Measurements from ENCODE around the gene GTF3C5.
"Not testable (repeated sequence)": the region's sequence is repeated elsewhere in the genome, so short reads cannot be mapped to it uniquely, and the experiment has no call there.

DNA sequence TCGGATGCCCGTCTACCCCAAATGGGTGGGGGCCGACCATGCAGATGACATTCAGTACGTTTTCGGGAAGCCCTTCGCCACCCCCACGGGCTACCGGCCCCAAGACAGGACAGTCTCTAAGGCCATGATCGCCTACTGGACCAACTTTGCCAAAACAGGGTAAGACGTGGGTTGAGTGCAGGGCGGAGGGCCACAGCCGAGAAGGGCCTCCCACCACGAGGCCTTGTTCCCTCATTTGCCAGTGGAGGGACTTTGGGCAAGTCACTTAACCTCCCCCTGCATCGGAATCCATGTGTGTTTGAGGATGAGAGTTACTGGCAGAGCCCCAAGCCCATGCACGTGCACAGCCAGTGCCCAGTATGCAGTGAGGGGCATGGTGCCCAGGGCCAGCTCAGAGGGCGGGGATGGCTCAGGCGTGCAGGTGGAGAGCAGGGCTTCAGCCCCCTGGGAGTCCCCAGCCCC lies 39.7 kb downstream of the GTF3C5 start:
- TF ChIP-seq DPF2 (IDR thresholded peaks at IDR 0.05); SMARCE1 (IDR thresholded peaks at IDR 0.05); RNF2 (IDR thresholded peaks at IDR 0.05); CEBPB (tag; IDR thresholded peaks at IDR 0.05); CHD1 (IDR thresholded peaks at IDR 0.05; ENCODE audit: low read length); ESRRA (IDR thresholded peaks at IDR 0.05; ENCODE audit: borderline replicate concordance, low read depth); POLR2AphosphoS2 (IDR thresholded peaks at IDR 0.05; ENCODE audit: low read length): not testable (repeated sequence)
- TF ChIP-seq, protein P1, sequence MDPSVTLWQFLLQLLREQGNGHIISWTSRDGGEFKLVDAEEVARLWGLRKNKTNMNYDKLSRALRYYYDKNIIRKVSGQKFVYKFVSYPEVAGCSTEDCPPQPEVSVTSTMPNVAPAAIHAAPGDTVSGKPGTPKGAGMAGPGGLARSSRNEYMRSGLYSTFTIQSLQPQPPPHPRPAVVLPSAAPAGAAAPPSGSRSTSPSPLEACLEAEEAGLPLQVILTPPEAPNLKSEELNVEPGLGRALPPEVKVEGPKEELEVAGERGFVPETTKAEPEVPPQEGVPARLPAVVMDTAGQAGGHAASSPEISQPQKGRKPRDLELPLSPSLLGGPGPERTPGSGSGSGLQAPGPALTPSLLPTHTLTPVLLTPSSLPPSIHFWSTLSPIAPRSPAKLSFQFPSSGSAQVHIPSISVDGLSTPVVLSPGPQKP (CRISPR knock-in tag; IDR thresholded peaks at IDR 0.05): not testable (repeated sequence)
- TF ChIP-seq, protein P2, sequence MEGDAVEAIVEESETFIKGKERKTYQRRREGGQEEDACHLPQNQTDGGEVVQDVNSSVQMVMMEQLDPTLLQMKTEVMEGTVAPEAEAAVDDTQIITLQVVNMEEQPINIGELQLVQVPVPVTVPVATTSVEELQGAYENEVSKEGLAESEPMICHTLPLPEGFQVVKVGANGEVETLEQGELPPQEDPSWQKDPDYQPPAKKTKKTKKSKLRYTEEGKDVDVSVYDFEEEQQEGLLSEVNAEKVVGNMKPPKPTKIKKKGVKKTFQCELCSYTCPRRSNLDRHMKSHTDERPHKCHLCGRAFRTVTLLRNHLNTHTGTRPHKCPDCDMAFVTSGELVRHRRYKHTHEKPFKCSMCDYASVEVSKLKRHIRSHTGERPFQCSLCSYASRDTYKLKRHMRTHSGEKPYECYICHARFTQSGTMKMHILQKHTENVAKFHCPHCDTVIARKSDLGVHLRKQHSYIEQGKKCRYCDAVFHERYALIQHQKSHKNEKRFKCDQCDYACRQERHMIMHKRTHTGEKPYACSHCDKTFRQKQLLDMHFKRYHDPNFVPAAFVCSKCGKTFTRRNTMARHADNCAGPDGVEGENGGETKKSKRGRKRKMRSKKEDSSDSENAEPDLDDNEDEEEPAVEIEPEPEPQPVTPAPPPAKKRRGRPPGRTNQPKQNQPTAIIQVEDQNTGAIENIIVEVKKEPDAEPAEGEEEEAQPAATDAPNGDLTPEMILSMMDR (IDR thresholded peaks at IDR 0.05 in 2 of 3, conservative IDR thresholded peaks at IDR 0.05 in 1 of 3; ENCODE audit: insufficient read depth in 2 of 3, low read depth in 1 of 3, low read length in 3 of 3): not testable (repeated sequence)
- TF ChIP-seq, protein P3, sequence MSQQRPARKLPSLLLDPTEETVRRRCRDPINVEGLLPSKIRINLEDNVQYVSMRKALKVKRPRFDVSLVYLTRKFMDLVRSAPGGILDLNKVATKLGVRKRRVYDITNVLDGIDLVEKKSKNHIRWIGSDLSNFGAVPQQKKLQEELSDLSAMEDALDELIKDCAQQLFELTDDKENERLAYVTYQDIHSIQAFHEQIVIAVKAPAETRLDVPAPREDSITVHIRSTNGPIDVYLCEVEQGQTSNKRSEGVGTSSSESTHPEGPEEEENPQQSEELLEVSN (IDR thresholded peaks at IDR 0.05; ENCODE audit: borderline replicate concordance in 1 of 2, extremely low read depth in 1 of 2, insufficient read depth in 1 of 2, insufficient read length in 1 of 2, low read depth in 1 of 2, low read length in 1 of 2, poor library complexity in 1 of 2, severe bottlenecking in 1 of 2): not testable (repeated sequence)
- TF ChIP-seq, protein P4, sequence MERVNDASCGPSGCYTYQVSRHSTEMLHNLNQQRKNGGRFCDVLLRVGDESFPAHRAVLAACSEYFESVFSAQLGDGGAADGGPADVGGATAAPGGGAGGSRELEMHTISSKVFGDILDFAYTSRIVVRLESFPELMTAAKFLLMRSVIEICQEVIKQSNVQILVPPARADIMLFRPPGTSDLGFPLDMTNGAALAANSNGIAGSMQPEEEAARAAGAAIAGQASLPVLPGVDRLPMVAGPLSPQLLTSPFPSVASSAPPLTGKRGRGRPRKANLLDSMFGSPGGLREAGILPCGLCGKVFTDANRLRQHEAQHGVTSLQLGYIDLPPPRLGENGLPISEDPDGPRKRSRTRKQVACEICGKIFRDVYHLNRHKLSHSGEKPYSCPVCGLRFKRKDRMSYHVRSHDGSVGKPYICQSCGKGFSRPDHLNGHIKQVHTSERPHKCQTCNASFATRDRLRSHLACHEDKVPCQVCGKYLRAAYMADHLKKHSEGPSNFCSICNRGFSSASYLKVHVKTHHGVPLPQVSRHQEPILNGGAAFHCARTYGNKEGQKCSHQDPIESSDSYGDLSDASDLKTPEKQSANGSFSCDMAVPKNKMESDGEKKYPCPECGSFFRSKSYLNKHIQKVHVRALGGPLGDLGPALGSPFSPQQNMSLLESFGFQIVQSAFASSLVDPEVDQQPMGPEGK (CRISPR knock-in tag; IDR thresholded peaks at IDR 0.05; ENCODE audit: borderline replicate concordance): not testable (repeated sequence)
